Stomach smooth muscle (tissue), 2 donors: ENCODE measurements around the gene NTMT1.

Experiments used
- H3K27ac ChIP-seq: one replicate; pipeline ENCODE4 v1.7.0; 2013; ENCODE audit warnings: mild to moderate bottlenecking, low read length, inconsistent platforms
- H3K27me3 ChIP-seq, 2 donors: one replicate each; pipeline ENCODE4 v1.7.0; 2013; ENCODE audit warnings: low read length in 2 of 2; ENCODE audit not compliant: insufficient read depth in 2 of 2, control insufficient read depth in 1 of 2
- H3K36me3 ChIP-seq, 2 donors: one replicate each; pipeline ENCODE4 v1.7.0; 2013; ENCODE audit warnings: low read length in 2 of 2; ENCODE audit not compliant: control insufficient read depth in 2 of 2, insufficient read depth in 2 of 2
- H3K4me1 ChIP-seq: one replicate; pipeline ENCODE4 v1.7.0; 2013; ENCODE audit warnings: low read length; ENCODE audit not compliant: control insufficient read depth, insufficient read depth
- H3K4me3 ChIP-seq, 2 donors: one replicate each; pipeline ENCODE4 v1.7.0; 2013; ENCODE audit warnings: low read length in 2 of 2
- H3K9ac ChIP-seq, 2 donors: one replicate each; pipeline ENCODE4 v1.7.0; 2013; ENCODE audit warnings: low read length in 2 of 2, mild to moderate bottlenecking in 1 of 2
- H3K9me3 ChIP-seq, 2 donors: one replicate each; pipeline ENCODE4 v1.7.0; 2013; ENCODE audit warnings: low read length in 2 of 2; ENCODE audit not compliant: control insufficient read depth in 2 of 2
- donor health status: healthy.
- donor health status: Pancreatic carcinoma.

The NTMT1 gene

GRCh38 chr9:129610213-129610472 is 15.8 kb upstream of the NTMT1 start:
- H3K36me3 ChIP-seq: no peaks in the 10 kb centered on the region
- H3K4me3 ChIP-seq: peak overlapping the region; percentile 83 to 90
- H3K27me3 ChIP-seq: no peaks in the 10 kb centered on the region
- H3K4me1 ChIP-seq: peaks cover 51% of the 10 kb centered on the region
- H3K27ac ChIP-seq: peak overlapping the region; percentile 69
- H3K9me3 ChIP-seq: no peaks in the 10 kb centered on the region
- peak overlapping the region; percentile 29 to 86 for H3K9ac ChIP-seq

GRCh38 chr9:129610473-129611306 is 15.3 kb upstream of the NTMT1 start:
- H3K9ac ChIP-seq: peak overlapping the region; percentile 86 to 92
- H3K4me1 ChIP-seq: peaks cover 51% of the 10 kb centered on the region
- peak overlapping the region; percentile 69 for H3K27ac ChIP-seq

GRCh38 chr9:129611307-129611800 is 14.6 kb upstream of the NTMT1 start:
- peaks cover 50% of the 10 kb centered on the region for H3K4me1 ChIP-seq
- peak overlapping the region in 1 of 2 donors; percentile 83 for H3K4me3 ChIP-seq
- H3K36me3 ChIP-seq: no peaks in the 10 kb centered on the region
- no peaks in the 10 kb centered on the region for H3K9me3 ChIP-seq
- H3K9ac ChIP-seq: peak overlapping the region; percentile 86 to 92
- H3K27me3 ChIP-seq: no peaks in the 10 kb centered on the region
- peak overlapping the region; percentile 69 for H3K27ac ChIP-seq

More at GRCh38 chr9:129610473-129611306, 15.3 kb upstream of the NTMT1 start:
- Histone ChIP-seq H3K4me3 (peak overlapping the region; percentile 83 to 90), H3K36me3 (no peaks in the 10 kb centered on the region), H3K9me3 (no peaks in the 10 kb centered on the region), H3K27me3 (no peaks in the 10 kb centered on the region)

GRCh38 chr9:129612123-129612522 is 13.8 kb upstream of the NTMT1 start:
- no peak overlapping the region for H3K27ac ChIP-seq
- peaks cover 45% of the 10 kb centered on the region for H3K4me1 ChIP-seq
- no peak overlapping the region for H3K9ac ChIP-seq
- no peak overlapping the region for H3K4me3 ChIP-seq
- H3K27me3 ChIP-seq: no peaks in the 10 kb centered on the region
- H3K36me3 ChIP-seq: no peaks in the 10 kb centered on the region
- H3K9me3 ChIP-seq: no peaks in the 10 kb centered on the region

- no peak overlapping the region for H3K27ac ChIP-seq
- H3K4me1 ChIP-seq: peaks cover 36% of the 10 kb centered on the region
- no peaks in the 10 kb centered on the region for H3K9me3 ChIP-seq
- no peak overlapping the region for H3K9ac ChIP-seq
- H3K27me3 ChIP-seq: no peaks in the 10 kb centered on the region
- no peak overlapping the region for H3K4me3 ChIP-seq
- no peaks in the 10 kb centered on the region for H3K36me3 ChIP-seq
Measured at GRCh38 chr9:129612815-129613519, 13.0 kb upstream of the NTMT1 start.

- Histone ChIP-seq H3K27me3 (no peaks in the 10 kb centered on the region), H3K4me1 (peaks cover 32% of the 10 kb centered on the region), H3K27ac (no peak overlapping the region), H3K9ac (no peak overlapping the region), H3K9me3 (no peaks in the 10 kb centered on the region), H3K4me3 (no peak overlapping the region), H3K36me3 (no peaks in the 10 kb centered on the region)
Measured at GRCh38 chr9:129613520-129614175, 12.3 kb upstream of the NTMT1 start.

- Histone ChIP-seq H3K9ac (no peak overlapping the region), H3K4me3 (no peak overlapping the region), H3K27me3 (no peaks in the 10 kb centered on the region), H3K36me3 (no peaks in the 10 kb centered on the region), H3K4me1 (peaks cover 26% of the 10 kb centered on the region), H3K9me3 (no peaks in the 10 kb centered on the region), H3K27ac (no peak overlapping the region)
Measured at GRCh38 chr9:129614932-129615331, 11.0 kb upstream of the NTMT1 start.

GRCh38 chr9:129615407-129616285 is 10.3 kb upstream of the NTMT1 start:
- Histone ChIP-seq H3K36me3 (no peaks in the 10 kb centered on the region), H3K27me3 (no peaks in the 10 kb centered on the region), H3K9me3 (no peaks in the 10 kb centered on the region), H3K4me1 (peaks cover 28% of the 10 kb centered on the region), H3K4me3 (no peak overlapping the region), H3K9ac (no peak overlapping the region), H3K27ac (no peak overlapping the region)

GRCh38 chr9:129617167-129617566 is 8.8 kb upstream of the NTMT1 start:
- Histone ChIP-seq H3K4me1 (peaks cover 22% of the 10 kb centered on the region), H3K27ac (no peak overlapping the region), H3K27me3 (no peaks in the 10 kb centered on the region), H3K9me3 (no peaks in the 10 kb centered on the region), H3K4me3 (no peak overlapping the region), H3K9ac (no peak overlapping the region), H3K36me3 (no peaks in the 10 kb centered on the region)
